ENCODE results near the gene TDRD3.
A peak's percentile ranks its signal among the peaks of the same experiment; 100 is the strongest.

TDRD3 gene

GRCh38 chr13:60572003-60572798, 175.2 kb downstream of the TDRD3 start:
- no peak for DNase-seq (ENCODE audit: low spot score)
- FAIRE-seq: no peak

- FAIRE-seq: no peak
- DNase-seq (ENCODE audit: low spot score): no peak
These were observed 175.8 kb downstream of the TDRD3 start for GRCh38 chr13:60572855-60573254.

- DNase-seq (ENCODE audit: low spot score): no peak
- FAIRE-seq: no peak
These were observed 177.7 kb downstream of the TDRD3 start for GRCh38 chr13:60574735-60575134.

- no peak for DNase-seq (ENCODE audit: low spot score)
- FAIRE-seq: no peak
These were observed 178.1 kb downstream of the TDRD3 start for GRCh38 chr13:60575142-60575541.

GRCh38 chr13:60577761-60578160, 180.7 kb downstream of the TDRD3 start:
- DNase-seq (ENCODE audit: low spot score): no peak

GRCh38 chr13:60583196-60583888, 186.3 kb downstream of the TDRD3 start:
- no peak for DNase-seq (ENCODE audit: low spot score)
- no peak for FAIRE-seq

More at GRCh38 chr13:60577761-60578160, 180.7 kb downstream of the TDRD3 start:
- no peak for FAIRE-seq

- DNase-seq (ENCODE audit: low spot score): no peak
- no peak for FAIRE-seq
These were observed 187.1 kb downstream of the TDRD3 start for GRCh38 chr13:60583911-60584753.

GRCh38 chr13:60584976-60585375, 188.0 kb downstream of the TDRD3 start:
- FAIRE-seq (no peak), DNase-seq (ENCODE audit: low spot score) (no peak)

- FAIRE-seq (no peak), DNase-seq (ENCODE audit: low spot score) (peak; percentile 55)
These were observed 194.1 kb downstream of the TDRD3 start for GRCh38 chr13:60590800-60591747.

GRCh38 chr13:60603049-60603448, 206.0 kb downstream of the TDRD3 start:
- FAIRE-seq: no peak
- no peak for DNase-seq (ENCODE audit: low spot score)

- no peak for FAIRE-seq
- DNase-seq (ENCODE audit: low spot score): no peak
These were observed 207.0 kb downstream of the TDRD3 start for GRCh38 chr13:60604058-60604457.

GRCh38 chr13:60608954-60609353, 211.9 kb downstream of the TDRD3 start:
- DNase-seq (ENCODE audit: low spot score) (no peak), FAIRE-seq (no peak)

- no peak for DNase-seq (ENCODE audit: low spot score)
These were observed 214.5 kb downstream of the TDRD3 start for GRCh38 chr13:60611523-60611922.

GRCh38 chr13:60612593-60612992, 215.6 kb downstream of the TDRD3 start:
- FAIRE-seq: no peak
- DNase-seq (ENCODE audit: low spot score): no peak

More at GRCh38 chr13:60611523-60611922, 214.5 kb downstream of the TDRD3 start:
- no peak for FAIRE-seq

GRCh38 chr13:60613080-60613479, 216.1 kb downstream of the TDRD3 start:
- no peak for FAIRE-seq
- DNase-seq (ENCODE audit: low spot score): no peak

GRCh38 chr13:60617991-60618733, 221.1 kb downstream of the TDRD3 start:
- FAIRE-seq: no peak
- DNase-seq (ENCODE audit: low spot score): no peak

- no peak for FAIRE-seq
These were observed 222.4 kb downstream of the TDRD3 start for GRCh38 chr13:60619461-60619860.

GRCh38 chr13:60620611-60621395, 223.8 kb downstream of the TDRD3 start:
- DNase-seq (ENCODE audit: low spot score): no peak
- FAIRE-seq: no peak

More at GRCh38 chr13:60619461-60619860, 222.4 kb downstream of the TDRD3 start:
- no peak for DNase-seq (ENCODE audit: low spot score)

- no peak for FAIRE-seq
These were observed 226.1 kb downstream of the TDRD3 start for GRCh38 chr13:60623151-60623550.

More at GRCh38 chr13:60623151-60623550, 226.1 kb downstream of the TDRD3 start:
- DNase-seq (ENCODE audit: low spot score): no peak

Measured in urothelium cell line (cell line).